Thoracic aorta (tissue), 2 donors: ENCODE results near the gene ITM2A. TPM values are rescaled to one million over a fixed set of nuclear protein-coding genes. Genes with fewer than 3 reads are reported as not detected.

Source experiments
- ATAC-seq: fragments of 150-250 bp; one replicate; pipeline ENCODE4 v1.8.0; 2017; ENCODE audit warnings: low read depth; ENCODE audit not compliant: insufficient number of reproducible peaks, low FRiP score
- DNase-seq: peaks from one replicate; pipeline ENCODE4 v3.0.0-alpha.2; 2020; ENCODE audit warnings: low spot score
- H3K27ac ChIP-seq, 2 donors: fragments of 200-600 bp; sonication (generic); 1 replicate in 1 of 2; 2 replicates in 1 of 2; pipeline ENCODE4 v1.5.1; 2016; ENCODE audit warnings: mild to moderate bottlenecking in 2 of 2, moderate library complexity in 2 of 2
- H3K27me3 ChIP-seq: fragments of 200-600 bp; sonication (generic); replicated peaks from 2 replicates; pipeline ENCODE4 v1.6.0; 2016; ENCODE audit warnings: mild to moderate bottlenecking; ENCODE audit not compliant: insufficient read depth
- H3K36me3 ChIP-seq: fragments of 200-600 bp; sonication (generic); one replicate; pipeline ENCODE4 v1.5.1; 2016
- H3K4me1 ChIP-seq, 2 donors: fragments of 200-600 bp; sonication (generic); 1 replicate in 1 of 2; 2 replicates in 1 of 2; pipeline versions ENCODE4 v1.5.1 to v1.6.0; 2016; ENCODE audit warnings: low read depth in 2 of 2, mild to moderate bottlenecking in 1 of 2; ENCODE audit not compliant: control insufficient read depth in 1 of 2
- H3K4me3 ChIP-seq: fragments of 200-600 bp; sonication (generic); 2 replicates; pipeline ENCODE4 v1.5.1; 2016; ENCODE audit warnings: mild to moderate bottlenecking
- H3K9me3 ChIP-seq: fragments of 200-600 bp; sonication (generic); 2 replicates; pipeline ENCODE4 v1.5.1; 2016
- total RNA-seq, 2 donors: library from RNA; depleted of rRNA; stranded (reverse); fragments of >200 nt; gene quantifications; one replicate each; pipeline versions ENCODE4 v1.1.0 to v1.2.3, GENCODE V29; 2016
- TF ChIP-seq, protein P1 (sequence below): fragments of 200-600 bp; sonication (generic); IDR thresholded peaks from one replicate; pipeline ENCODE4 v1.5.1; 2019; ENCODE audit warnings: antibody characterized with exemption

ITM2A gene
- total RNA-seq, 2 donors from 2014 or later: 43.1 to 68.8 TPM

DNA sequence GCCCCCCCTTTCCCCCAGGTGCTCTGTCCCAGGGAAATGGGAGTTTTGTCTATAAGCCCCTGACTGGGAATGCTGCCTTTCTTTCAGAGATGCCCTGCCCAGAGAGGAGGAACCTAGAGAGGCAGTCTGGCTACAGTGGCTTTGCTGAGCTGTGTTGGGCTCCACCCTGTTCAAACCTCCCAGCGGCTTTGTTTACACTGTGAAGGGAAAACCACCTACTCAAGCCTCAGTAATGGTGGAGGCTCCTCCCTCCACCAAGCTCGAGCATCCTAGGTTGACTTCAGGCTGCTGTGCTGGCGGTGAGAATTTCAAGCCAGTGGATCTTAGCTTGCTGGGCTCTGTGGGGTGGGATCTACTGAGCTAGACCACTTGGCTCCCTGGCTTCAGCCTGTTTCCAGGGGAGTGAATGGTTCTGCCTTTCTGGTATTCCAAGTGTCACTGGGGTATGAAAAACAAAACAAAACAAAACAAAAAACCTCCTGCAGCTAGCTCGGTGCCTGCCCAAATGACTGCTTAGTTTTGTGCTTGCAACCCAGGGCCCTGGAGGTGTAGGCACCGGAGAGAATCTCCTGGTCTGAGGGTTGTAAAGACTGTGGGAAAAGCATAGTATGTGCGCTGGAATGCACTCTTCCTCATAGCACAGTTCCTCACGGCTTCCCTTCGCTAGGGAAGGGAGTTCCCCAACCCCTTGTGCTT lies 41.7 kb downstream of the ITM2A start:
- no peak overlapping the region for H3K4me3 ChIP-seq
- DNase-seq (no peak), ATAC-seq (no peak)
- TF ChIP-seq, protein P1, sequence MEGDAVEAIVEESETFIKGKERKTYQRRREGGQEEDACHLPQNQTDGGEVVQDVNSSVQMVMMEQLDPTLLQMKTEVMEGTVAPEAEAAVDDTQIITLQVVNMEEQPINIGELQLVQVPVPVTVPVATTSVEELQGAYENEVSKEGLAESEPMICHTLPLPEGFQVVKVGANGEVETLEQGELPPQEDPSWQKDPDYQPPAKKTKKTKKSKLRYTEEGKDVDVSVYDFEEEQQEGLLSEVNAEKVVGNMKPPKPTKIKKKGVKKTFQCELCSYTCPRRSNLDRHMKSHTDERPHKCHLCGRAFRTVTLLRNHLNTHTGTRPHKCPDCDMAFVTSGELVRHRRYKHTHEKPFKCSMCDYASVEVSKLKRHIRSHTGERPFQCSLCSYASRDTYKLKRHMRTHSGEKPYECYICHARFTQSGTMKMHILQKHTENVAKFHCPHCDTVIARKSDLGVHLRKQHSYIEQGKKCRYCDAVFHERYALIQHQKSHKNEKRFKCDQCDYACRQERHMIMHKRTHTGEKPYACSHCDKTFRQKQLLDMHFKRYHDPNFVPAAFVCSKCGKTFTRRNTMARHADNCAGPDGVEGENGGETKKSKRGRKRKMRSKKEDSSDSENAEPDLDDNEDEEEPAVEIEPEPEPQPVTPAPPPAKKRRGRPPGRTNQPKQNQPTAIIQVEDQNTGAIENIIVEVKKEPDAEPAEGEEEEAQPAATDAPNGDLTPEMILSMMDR: no peak
- H3K27me3 ChIP-seq: no peaks in the 10 kb centered on the region
- no peaks in the 10 kb centered on the region for H3K9me3 ChIP-seq
- H3K4me1 ChIP-seq: no peaks in the 10 kb centered on the region
- no peak overlapping the region for H3K27ac ChIP-seq
- no peaks in the 10 kb centered on the region for H3K36me3 ChIP-seq

Other genes with a start within 250 kb of the ITM2A start
- 1 to 10 TPM in 1 of 2 donors, under 1 TPM in 1; 0.99 to 1.9 TPM for gene GPR174, start 222.6 kb downstream of the ITM2A start, total RNA-seq